Astrocyte of the spinal cord (primary cell): ENCODE measurements around the gene TPO.

ENCODE experiments used
- DNase-seq: peaks from one replicate; pipeline ENCODE4 v3.0.0; 2011; ENCODE audit warnings: low read depth, low spot score
- H3K4me3 ChIP-seq: 2 replicates; pipeline ENCODE4 v1.5.1; 2011; ENCODE audit warnings: low read depth, mild to moderate bottlenecking, low read length, moderate library complexity
- CTCF ChIP-seq: IDR thresholded peaks from 2 replicates; pipeline ENCODE4 v1.5.1; 2012; ENCODE audit warnings: low read depth, mild to moderate bottlenecking, low read length, inconsistent platforms
- in situ Hi-C: cut with HindIII; loops from 2 replicates; pipeline ENCODE4 v1.10.0; 2017; ENCODE audit warnings: low sequenced_read_pairs

TPO gene

GRCh38 chr2:1461507-1462390, 48.5 kb downstream of the TPO start:
- in situ Hi-C loops: no loop called here
- H3K4me3 ChIP-seq: no peak overlapping the region
- no peak for DNase-seq
- TF ChIP-seq CTCF: no peak

GRCh38 chr2:1462994-1463393, 49.7 kb downstream of the TPO start:
- in situ Hi-C loops: no loop called here
- no peak for DNase-seq
- no peak for TF ChIP-seq CTCF
- H3K4me3 ChIP-seq: no peak overlapping the region

- no peak overlapping the region for H3K4me3 ChIP-seq
- in situ Hi-C loops: no loop called here
- no peak for DNase-seq
- TF ChIP-seq CTCF: no peak
Observed at GRCh38 chr2:1472350-1472749, 59.1 kb downstream of the TPO start.

- no peak for TF ChIP-seq CTCF
- in situ Hi-C loops: no loop called here
Observed at GRCh38 chr2:1476617-1477195, 63.4 kb downstream of the TPO start.

GRCh38 chr2:1477196-1478040, 64.2 kb downstream of the TPO start:
- no peak for TF ChIP-seq CTCF
- no peak overlapping the region for H3K4me3 ChIP-seq
- in situ Hi-C loops: no loop called here
- DNase-seq: no peak

More at GRCh38 chr2:1476617-1477195, 63.4 kb downstream of the TPO start:
- no peak overlapping the region for H3K4me3 ChIP-seq
- no peak for DNase-seq
